SK-N-MC (cell line): ENCODE measurements around the gene DCAF11.

ENCODE experiments used
- EZH2 ChIP-seq: fragments of 200-600 bp; sonication (generic); IDR thresholded peaks from one replicate; pipeline ENCODE4 v1.6.1; 2017; ENCODE audit warnings: antibody characterized with exemption
- POLR2AphosphoS5 ChIP-seq: IDR thresholded peaks from 2 replicates; pipeline ENCODE4 v1.6.1; 2012; ENCODE audit warnings: mild to moderate bottlenecking, low read depth, low read length, borderline replicate concordance

DNA sequence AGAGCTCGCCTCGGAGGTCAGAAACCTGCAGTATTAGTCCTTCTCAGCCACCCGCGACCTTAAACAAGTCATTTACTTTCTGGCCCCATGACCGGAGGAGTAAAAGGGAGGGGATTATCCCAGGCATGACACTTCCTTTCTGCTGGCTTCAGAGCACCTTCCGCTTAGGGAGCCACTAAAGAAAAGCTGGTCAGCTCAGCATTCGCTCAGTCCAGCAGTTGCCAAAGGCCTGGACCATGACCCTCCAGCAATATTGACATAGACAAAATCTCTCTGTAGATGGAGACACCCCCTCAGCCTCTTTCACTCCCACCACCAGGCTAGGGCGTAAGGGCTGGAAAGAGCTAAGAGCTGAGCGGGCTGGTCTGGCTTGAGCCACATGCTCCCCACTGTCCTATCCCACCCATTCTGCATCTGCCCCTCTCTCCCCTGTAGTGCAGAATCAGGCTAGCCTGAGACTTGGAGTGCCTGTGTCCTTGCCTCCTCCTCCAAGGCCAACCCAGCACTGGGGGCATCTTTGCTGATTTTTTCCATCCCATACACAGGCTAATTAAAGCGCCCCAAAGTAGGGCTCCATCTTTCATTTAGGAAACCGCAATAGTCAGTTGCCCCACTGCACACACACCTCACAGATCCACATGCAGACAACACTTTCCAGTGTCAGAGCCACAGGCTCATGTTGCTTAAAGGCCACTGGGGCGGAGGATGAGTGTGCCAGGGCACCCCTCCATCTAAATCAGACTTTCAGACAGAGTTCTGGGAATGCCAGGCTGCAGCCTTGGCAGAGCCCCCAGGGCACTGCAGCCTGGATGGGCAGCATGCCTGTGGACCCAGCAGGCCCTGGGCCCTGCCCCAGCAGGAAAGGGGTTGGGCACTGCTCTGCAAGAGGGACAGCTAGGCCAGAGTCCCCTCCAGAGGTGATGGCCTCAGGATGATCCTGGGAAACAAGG, 47.2 kb upstream of the DCAF11 start:
- TF ChIP-seq POLR2AphosphoS5 (no peak), EZH2 (no peak)
